Right lobe of liver (tissue), 6 donors: Measurements from ENCODE around the gene ELOB. TPM values are rescaled to one million over a fixed set of nuclear protein-coding genes. Genes with fewer than 3 reads are reported as not detected.

Experiments
- ATAC-seq, 4 donors: fragments of 200-7000 bp; cut with Tn5 transposase; one replicate each; pipeline ENCODE4 v1.9.1; 2020; ENCODE audit warnings: mild to moderate bottlenecking in 4 of 4, moderate library complexity in 4 of 4
- DNase-seq, 3 donors: peaks; one replicate each; pipeline ENCODE4 v3.0.0-alpha.2; 2020
- H3K27ac ChIP-seq, 3 donors: fragments of 200-600 bp; one replicate each; pipeline ENCODE4 v1.8.0; 2022
- H3K27me3 ChIP-seq, 2 donors: fragments of 200-600 bp; one replicate each; pipeline ENCODE4 v1.8.0; 2022
- H3K36me3 ChIP-seq, 4 donors: fragments of 200-600 bp; sonication (generic) in 1 of 4; one replicate each; pipeline versions ENCODE4 v1.5.1 to v1.8.0; 2017 to 2022; ENCODE audit warnings: control low read depth in 1 of 4
- H3K4me1 ChIP-seq, 4 donors: fragments of 200-600 bp; sonication (generic) in 1 of 4; one replicate each; pipeline versions ENCODE4 v1.5.1 to v1.8.0; 2017 to 2022; ENCODE audit warnings: control low read depth in 1 of 4
- H3K4me3 ChIP-seq, 3 donors: fragments of 200-600 bp; one replicate each; pipeline ENCODE4 v1.8.0; 2022
- H3K9me3 ChIP-seq, 4 donors: fragments of 200-600 bp; sonication (generic) in 1 of 4; one replicate each; pipeline versions ENCODE4 v1.5.1 to v1.8.0; 2017 to 2022; ENCODE audit warnings: control low read depth in 1 of 4
- POLR2A ChIP-seq: fragments of 450-650 bp; IDR thresholded peaks from one replicate; pipeline ENCODE4 v1.6.1; 2017; ENCODE audit warnings: antibody characterized with exemption, mild to moderate bottlenecking
- WGBS: methylation state at CpG from one replicate; pipeline ENCODE4 v1.1.6; 2018; ENCODE audit warnings: low coverage, low lambda C conversion rate; ENCODE audit not compliant: insufficient coverage; ENCODE audit errors: missing lambda C conversion rate; 5-methylcytosine and 5-hydroxymethylcytosine counted together
- intact Hi-C, 2 donors: fragments of 100-400 bp; cut with DNase I; formaldehyde crosslinking; loops; one replicate each; pipeline versions ENCODE4 v1.11.2 to v1.14.1; 2022
- total RNA-seq, 6 experiments: library from RNA; depleted of rRNA in 2 of 6; stranded (reverse); fragments of >200 nt in 2 of 6; fragmentation: NEBNext Ultra II Directional in 3 of 6; extraction: Animal tissue kit (Norgen Biotek cat#: 25700) in 3 of 6; gene quantifications; one replicate each; pipeline versions ENCODE4 v1.1.0 to v1.2.4, GENCODE V29; 2016 to 2023
- TF ChIP-seq, protein P1 (sequence below), 4 donors: fragments of 200-600 bp in 3 of 4; fragments of 450-650 bp in 1 of 4; IDR thresholded peaks; one replicate each; pipeline versions ENCODE4 v1.5.1 to v1.8.0; 2016 to 2022; ENCODE audit warnings: antibody characterized with exemption in 4 of 4, mild to moderate bottlenecking in 2 of 4
- donor health status: DM: no; HTN: yes; CAD: no.
- donor health status: DM: no; HTN: no; CAD: no.
- donor health status: DM: no; HTN: no; CAD: no.
- donor health status: DM: no; HTN: yes; CAD: no.
- donor health status: DM: no; HTN: yes; CAD: no.

Gene ELOB
- total RNA-seq, 6 experiments from 2014 or later = 97.5 to 521 (median 122) TPM

DNA sequence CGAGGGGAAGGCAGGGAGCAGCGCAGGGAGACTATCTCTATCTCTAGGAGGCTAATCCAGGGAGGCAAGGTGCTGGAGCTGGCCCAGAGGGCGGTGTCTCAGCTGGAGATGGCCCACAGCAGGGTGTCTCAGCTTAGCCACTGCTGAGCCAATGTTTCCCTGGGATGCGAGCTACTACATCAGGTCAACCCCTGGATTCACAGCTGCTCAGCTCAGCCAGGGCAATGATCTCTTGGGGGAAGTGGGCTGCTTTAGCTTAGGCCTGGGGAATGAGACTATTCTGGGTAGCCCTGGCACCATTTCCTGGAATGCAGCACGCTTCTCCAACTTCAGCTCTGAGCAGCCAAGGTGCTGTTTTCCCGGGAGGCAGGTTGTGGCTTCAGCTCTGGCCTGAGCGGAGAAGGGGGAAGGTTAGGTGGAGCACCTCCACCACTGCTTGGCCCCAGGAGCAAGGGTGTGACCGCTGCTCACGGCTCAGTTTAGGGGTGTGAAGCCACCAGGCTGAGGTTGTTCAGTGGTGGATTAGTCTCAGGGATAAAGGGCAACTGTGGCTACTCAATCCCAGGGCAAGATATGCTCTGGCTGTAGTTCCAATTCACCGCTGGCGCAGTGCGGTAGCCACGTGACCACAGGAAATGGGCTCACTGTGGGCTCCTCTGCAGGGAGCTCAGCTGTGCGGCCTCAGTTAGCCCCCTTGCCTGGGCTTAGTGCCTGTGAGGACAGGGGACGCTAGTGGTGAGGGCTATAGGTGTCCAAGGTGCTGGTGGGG lies 34.8 kb upstream of the ELOB start:
- H3K27me3 ChIP-seq = no peaks in the 10 kb centered on the region
- H3K27ac ChIP-seq = no peak overlapping the region
- H3K4me1 ChIP-seq = no peaks in the 10 kb centered on the region
- DNase-seq (peak in 1 of 3 donors; percentile 23), ATAC-seq (no peak)
- no peaks in the 10 kb centered on the region for H3K9me3 ChIP-seq
- no peaks in the 10 kb centered on the region for H3K36me3 ChIP-seq
- 87% methylated on average over 5 of the region's 15 CpGs for WGBS
- TF ChIP-seq POLR2A = no peak
- TF ChIP-seq, protein P1, sequence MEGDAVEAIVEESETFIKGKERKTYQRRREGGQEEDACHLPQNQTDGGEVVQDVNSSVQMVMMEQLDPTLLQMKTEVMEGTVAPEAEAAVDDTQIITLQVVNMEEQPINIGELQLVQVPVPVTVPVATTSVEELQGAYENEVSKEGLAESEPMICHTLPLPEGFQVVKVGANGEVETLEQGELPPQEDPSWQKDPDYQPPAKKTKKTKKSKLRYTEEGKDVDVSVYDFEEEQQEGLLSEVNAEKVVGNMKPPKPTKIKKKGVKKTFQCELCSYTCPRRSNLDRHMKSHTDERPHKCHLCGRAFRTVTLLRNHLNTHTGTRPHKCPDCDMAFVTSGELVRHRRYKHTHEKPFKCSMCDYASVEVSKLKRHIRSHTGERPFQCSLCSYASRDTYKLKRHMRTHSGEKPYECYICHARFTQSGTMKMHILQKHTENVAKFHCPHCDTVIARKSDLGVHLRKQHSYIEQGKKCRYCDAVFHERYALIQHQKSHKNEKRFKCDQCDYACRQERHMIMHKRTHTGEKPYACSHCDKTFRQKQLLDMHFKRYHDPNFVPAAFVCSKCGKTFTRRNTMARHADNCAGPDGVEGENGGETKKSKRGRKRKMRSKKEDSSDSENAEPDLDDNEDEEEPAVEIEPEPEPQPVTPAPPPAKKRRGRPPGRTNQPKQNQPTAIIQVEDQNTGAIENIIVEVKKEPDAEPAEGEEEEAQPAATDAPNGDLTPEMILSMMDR (IDR thresholded peaks at IDR 0.05) = no peak
- intact Hi-C loops = no loop called here
- H3K4me3 ChIP-seq = no peak overlapping the region

GRCh38 chr16:2810651-2811050 lies 33.6 kb upstream of the ELOB start:
- Histone ChIP-seq H3K9me3 (no peaks in the 10 kb centered on the region), H3K4me3 (no peak overlapping the region), H3K27me3 (no peaks in the 10 kb centered on the region), H3K36me3 (no peaks in the 10 kb centered on the region), H3K4me1 (no peaks in the 10 kb centered on the region), H3K27ac (no peak overlapping the region)
- TF ChIP-seq, protein P1 (IDR thresholded peaks at IDR 0.05) = no peak
- TF ChIP-seq POLR2A = no peak
- 43% methylated on average over 2 of the region's 6 CpGs for WGBS
- DNase-seq (peak in 1 of 3 donors; percentile 15), ATAC-seq (no peak)
- intact Hi-C loops = no loop called here

- Histone ChIP-seq H3K27ac (no peak overlapping the region), H3K36me3 (no peaks in the 10 kb centered on the region), H3K27me3 (no peaks in the 10 kb centered on the region), H3K4me3 (no peak overlapping the region), H3K9me3 (no peaks in the 10 kb centered on the region), H3K4me1 (no peaks in the 10 kb centered on the region)
- TF ChIP-seq POLR2A = no peak
- TF ChIP-seq, protein P1 (IDR thresholded peaks at IDR 0.05) = no peak
- ATAC-seq (no peak), DNase-seq (no peak)
- 60% methylated on average over 3 of the region's 3 CpGs for WGBS
- intact Hi-C loops = no loop called here
Observed at GRCh38 chr16:2809149-2809760, 32.2 kb upstream of the ELOB start.

DNA sequence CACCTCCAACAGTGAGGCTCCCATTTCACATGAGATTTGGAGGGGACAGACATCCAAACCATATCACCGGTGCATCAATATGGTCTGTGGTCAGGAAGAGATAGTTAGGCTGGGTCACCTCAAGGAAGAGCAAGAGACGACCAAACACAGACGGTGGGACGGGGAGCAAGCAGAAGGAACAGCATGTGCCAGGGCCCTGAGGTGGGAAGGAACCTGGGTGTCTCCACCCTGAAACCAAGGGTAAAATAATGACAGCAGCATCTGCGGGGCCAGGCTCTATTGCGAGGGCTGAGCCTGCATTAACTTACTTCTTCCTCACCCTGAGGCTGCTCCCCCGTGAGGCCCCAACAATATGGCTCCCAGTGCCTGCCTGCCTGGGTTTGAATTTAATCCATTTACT lies 31.1 kb upstream of the ELOB start:
- TF ChIP-seq POLR2A = no peak
- TF ChIP-seq, protein P1 (IDR thresholded peaks at IDR 0.05) = no peak
- DNase-seq = peak in 1 of 3 donors; percentile 22
- Histone ChIP-seq H3K9me3 (no peaks in the 10 kb centered on the region), H3K4me3 (no peak overlapping the region), H3K4me1 (no peaks in the 10 kb centered on the region), H3K36me3 (no peaks in the 10 kb centered on the region), H3K27ac (no peak overlapping the region), H3K27me3 (no peaks in the 10 kb centered on the region)
- no peak for ATAC-seq
- intact Hi-C loops = no loop called here
- WGBS = 67% methylated on average over 1 of the region's 7 CpGs
